ENCODE measurements around the gene IRF2BP2. TPM values are rescaled to one million over a fixed set of nuclear protein-coding genes. Genes with fewer than 3 reads are reported as not detected.

IRF2BP2 gene
- polyA plus RNA-seq, 4 donors, result 42.4 to 195 (median 63.9) TPM

DNA sequence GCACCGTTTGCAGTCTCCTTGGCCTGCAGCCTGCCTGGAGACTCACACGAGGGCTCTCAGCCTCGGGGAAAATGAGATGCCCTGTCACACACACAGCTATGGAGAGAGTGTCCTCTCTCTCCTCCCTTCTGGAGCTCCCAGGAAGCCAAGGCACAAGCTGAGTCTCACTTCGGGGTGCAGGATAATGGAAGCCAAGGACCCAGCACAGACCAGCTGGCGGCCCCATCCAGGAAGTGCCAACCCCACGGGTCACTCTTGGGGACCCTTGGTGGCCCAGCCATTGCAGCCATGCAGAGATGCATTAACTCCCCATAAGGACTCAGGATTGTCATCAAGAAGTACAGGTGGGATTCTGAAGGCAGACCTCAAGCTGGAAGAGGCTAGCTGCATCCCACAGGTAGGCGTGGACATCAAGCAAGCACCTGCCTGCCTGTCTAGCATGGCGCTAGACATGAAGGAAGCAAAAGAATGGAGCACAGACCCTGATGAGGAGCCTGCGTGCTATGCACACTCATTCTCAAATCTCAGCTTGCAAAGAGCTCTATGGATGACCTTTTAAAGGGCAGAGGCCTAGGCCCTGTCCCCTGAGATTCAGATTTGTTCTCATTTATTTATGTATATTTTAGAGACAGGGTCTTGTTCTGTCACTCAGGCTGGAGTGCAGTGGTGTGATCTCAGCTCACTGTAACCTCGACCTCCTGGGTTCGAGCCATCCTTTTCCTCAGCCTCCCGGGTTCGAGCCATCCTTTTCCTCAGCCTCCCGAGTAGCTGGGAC, 49.9 kb downstream of the IRF2BP2 start:
- no peaks in the 10 kb centered on the region for H3K36me3 ChIP-seq (ENCODE audit: control insufficient read depth in 3 of 3, insufficient read depth in 2 of 3, low read depth in 1 of 3, low read length in 3 of 3)
- WGBS, 3 donors, result 90 to 94% (median 92%) methylated on average over 14 of the region's 14 CpGs
- H3K9me3 ChIP-seq (ENCODE audit: control insufficient read depth in 2 of 2, insufficient read depth in 1 of 2, low read depth in 1 of 2, low read length in 1 of 2), result no peaks in the 10 kb centered on the region
- H3K4me3 ChIP-seq (ENCODE audit: low read depth in 1 of 3, low read length in 3 of 3), result no peak overlapping the region
- H3K4me1 ChIP-seq (ENCODE audit: control insufficient read depth in 3 of 3, insufficient read depth in 2 of 3, low read depth in 1 of 3, low read length in 2 of 3), result peaks cover 0 to 13% (median 0%) of the 10 kb centered on the region in 3 donors
- H3K27me3 ChIP-seq (ENCODE audit: control insufficient read depth in 3 of 3, insufficient read depth in 3 of 3, low read length in 3 of 3), result no peaks in the 10 kb centered on the region
- no peak for FAIRE-seq
- no peak for DNase-seq
- H3K27ac ChIP-seq (ENCODE audit: low read depth in 1 of 3, low read length in 2 of 3), result no peak overlapping the region

DNA sequence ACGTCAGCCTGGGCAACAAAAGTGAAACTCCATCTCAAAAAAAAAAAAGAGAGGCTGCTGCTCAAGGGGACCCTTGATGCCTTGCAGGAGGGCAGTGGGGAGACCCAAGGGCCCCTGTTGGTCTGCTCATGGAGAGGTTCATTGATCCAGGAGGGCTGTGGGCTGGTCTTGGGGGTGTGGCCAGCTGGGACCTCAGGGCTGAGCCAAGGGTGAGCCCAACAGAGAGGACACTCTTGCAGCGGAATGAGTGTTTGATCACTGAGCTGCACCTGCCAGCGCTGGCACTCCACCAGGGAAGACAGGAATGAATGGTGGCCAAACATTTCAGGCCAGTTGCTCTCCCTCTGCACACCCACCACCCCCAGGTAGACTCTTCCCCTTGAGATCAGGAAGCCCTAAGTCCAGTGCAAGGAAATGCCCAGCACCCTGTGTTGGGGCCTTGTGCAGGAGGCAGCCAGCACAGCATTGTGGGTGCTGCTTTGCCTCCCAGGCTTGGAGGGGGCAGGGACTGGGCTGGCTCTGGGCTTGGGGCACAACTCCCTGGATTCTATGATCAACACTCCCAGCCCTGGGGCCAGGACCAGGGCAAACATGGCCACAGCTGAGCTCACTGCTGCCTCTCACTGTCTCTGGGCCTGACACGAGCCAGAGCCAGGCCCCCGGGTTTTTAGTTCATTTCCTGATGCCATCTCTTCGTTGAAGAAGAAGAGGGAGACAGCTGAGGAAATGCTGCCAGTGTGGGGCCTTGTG, 50.7 kb downstream of the IRF2BP2 start:
- FAIRE-seq (no peak), DNase-seq (no peak)
- Histone ChIP-seq H3K4me1 (ENCODE audit: control insufficient read depth in 3 of 3, insufficient read depth in 2 of 3, low read depth in 1 of 3, low read length in 2 of 3) (peaks cover 0 to 11% (median 0%) of the 10 kb centered on the region in 3 donors), H3K4me3 (ENCODE audit: low read depth in 1 of 3, low read length in 3 of 3) (no peak overlapping the region), H3K36me3 (ENCODE audit: control insufficient read depth in 3 of 3, insufficient read depth in 2 of 3, low read depth in 1 of 3, low read length in 3 of 3) (no peaks in the 10 kb centered on the region), H3K27ac (ENCODE audit: low read depth in 1 of 3, low read length in 2 of 3) (no peak overlapping the region), H3K27me3 (ENCODE audit: control insufficient read depth in 3 of 3, insufficient read depth in 3 of 3, low read length in 3 of 3) (no peaks in the 10 kb centered on the region), H3K9me3 (ENCODE audit: control insufficient read depth in 2 of 2, insufficient read depth in 1 of 2, low read depth in 1 of 2, low read length in 1 of 2) (no peaks in the 10 kb centered on the region)
- WGBS, 3 donors, result 70 to 78% (median 78%) methylated on average over 6 of the region's 6 CpGs

DNA sequence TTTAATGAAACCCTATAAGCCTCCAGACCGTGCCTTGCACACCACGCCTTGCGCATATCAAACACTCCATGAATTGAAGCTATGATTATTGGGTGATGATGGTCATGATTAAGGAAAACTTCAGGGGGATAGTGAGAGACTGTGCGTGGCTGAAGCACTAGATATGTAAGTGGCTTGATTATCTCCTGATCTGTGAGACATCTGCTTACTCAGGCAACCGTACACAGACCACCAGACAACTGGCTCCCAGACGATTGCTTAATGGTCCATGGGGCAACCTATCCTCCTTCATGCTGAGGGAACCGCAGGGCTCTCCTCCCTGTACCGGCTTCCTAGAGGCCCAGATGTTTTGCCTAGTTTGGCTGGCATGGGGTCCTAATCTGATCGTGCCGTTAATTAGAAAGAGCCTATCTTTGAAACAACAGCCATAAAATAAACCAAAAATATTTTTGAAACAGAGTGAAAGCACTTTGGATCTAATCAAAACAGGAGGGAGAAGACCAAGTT, 51.6 kb downstream of the IRF2BP2 start:
- no peaks in the 10 kb centered on the region for H3K36me3 ChIP-seq (ENCODE audit: control insufficient read depth in 3 of 3, insufficient read depth in 2 of 3, low read depth in 1 of 3, low read length in 3 of 3)
- WGBS, 3 donors, result 70 to 87% (median 74%) methylated on average over 10 of the region's 10 CpGs
- H3K4me1 ChIP-seq (ENCODE audit: control insufficient read depth in 3 of 3, insufficient read depth in 2 of 3, low read depth in 1 of 3, low read length in 2 of 3), result peaks cover 0 to 19% (median 0%) of the 10 kb centered on the region in 3 donors
- H3K27me3 ChIP-seq (ENCODE audit: control insufficient read depth in 3 of 3, insufficient read depth in 3 of 3, low read length in 3 of 3), result no peaks in the 10 kb centered on the region
- no peak overlapping the region for H3K27ac ChIP-seq (ENCODE audit: low read depth in 1 of 3, low read length in 2 of 3)
- DNase-seq (no peak), FAIRE-seq (no peak)
- no peaks in the 10 kb centered on the region for H3K9me3 ChIP-seq (ENCODE audit: control insufficient read depth in 2 of 2, insufficient read depth in 1 of 2, low read depth in 1 of 2, low read length in 1 of 2)
- H3K4me3 ChIP-seq (ENCODE audit: low read depth in 1 of 3, low read length in 3 of 3), result no peak overlapping the region

DNA sequence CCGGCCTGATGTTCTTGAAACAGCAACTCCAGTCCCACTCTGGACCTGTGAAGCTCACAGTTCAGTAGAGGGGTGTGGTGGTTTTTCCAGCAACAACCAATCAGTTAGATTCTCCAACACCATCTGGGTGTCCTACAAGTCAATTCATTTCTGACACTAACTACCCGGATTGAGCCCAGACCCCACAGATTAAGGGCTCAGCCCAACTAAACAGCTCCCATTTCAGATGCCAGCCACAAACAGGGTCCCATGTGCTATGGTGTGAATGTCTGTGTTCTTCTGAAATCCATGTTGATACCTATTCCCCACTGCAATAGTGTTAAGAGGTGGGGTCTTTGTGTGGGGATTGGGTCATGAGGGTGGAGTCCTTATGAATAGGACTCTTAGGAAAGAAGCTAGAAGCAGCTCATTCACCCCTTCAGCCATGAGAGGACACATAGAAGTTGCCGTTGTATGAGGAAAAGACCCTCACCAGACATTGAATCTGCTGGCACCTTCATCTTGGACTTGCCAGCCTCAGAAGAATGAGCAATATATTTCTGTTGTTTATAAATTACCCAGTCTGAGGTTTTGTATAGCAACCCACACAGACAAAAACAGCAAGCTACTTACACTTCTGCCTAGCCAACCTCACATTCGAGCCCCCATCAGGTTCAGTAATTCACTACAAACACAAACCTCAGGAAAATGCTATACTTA, 53.6 kb downstream of the IRF2BP2 start:
- DNase-seq, result no peak
- FAIRE-seq, result no peak
- Histone ChIP-seq H3K4me1 (ENCODE audit: control insufficient read depth in 3 of 3, insufficient read depth in 2 of 3, low read depth in 1 of 3, low read length in 2 of 3) (peaks cover 0 to 21% (median 0%) of the 10 kb centered on the region in 3 donors), H3K4me3 (ENCODE audit: low read depth in 1 of 3, low read length in 3 of 3) (no peak overlapping the region), H3K9me3 (ENCODE audit: control insufficient read depth in 2 of 2, insufficient read depth in 1 of 2, low read depth in 1 of 2, low read length in 1 of 2) (no peaks in the 10 kb centered on the region), H3K27ac (ENCODE audit: low read depth in 1 of 3, low read length in 2 of 3) (no peak overlapping the region), H3K36me3 (ENCODE audit: control insufficient read depth in 3 of 3, insufficient read depth in 2 of 3, low read depth in 1 of 3, low read length in 3 of 3) (no peaks in the 10 kb centered on the region), H3K27me3 (ENCODE audit: control insufficient read depth in 3 of 3, insufficient read depth in 3 of 3, low read length in 3 of 3) (no peaks in the 10 kb centered on the region)
- WGBS, 3 donors, result 88 to 99% (median 90%) methylated on average over 4 of the region's 4 CpGs

- 91 to 95% (median 92%) methylated on average over 10 of the region's 10 CpGs for WGBS, 3 donors
- H3K27me3 ChIP-seq (ENCODE audit: control insufficient read depth in 3 of 3, insufficient read depth in 3 of 3, low read length in 3 of 3), result no peaks in the 10 kb centered on the region
- no peak overlapping the region for H3K27ac ChIP-seq (ENCODE audit: low read depth in 1 of 3, low read length in 2 of 3)
- H3K36me3 ChIP-seq (ENCODE audit: control insufficient read depth in 3 of 3, insufficient read depth in 2 of 3, low read depth in 1 of 3, low read length in 3 of 3), result no peaks in the 10 kb centered on the region
- DNase-seq, result no peak
- H3K9me3 ChIP-seq (ENCODE audit: control insufficient read depth in 2 of 2, insufficient read depth in 1 of 2, low read depth in 1 of 2, low read length in 1 of 2), result no peaks in the 10 kb centered on the region
- FAIRE-seq, result no peak
- peaks cover 0 to 15% (median 0%) of the 10 kb centered on the region in 3 donors for H3K4me1 ChIP-seq (ENCODE audit: control insufficient read depth in 3 of 3, insufficient read depth in 2 of 3, low read depth in 1 of 3, low read length in 2 of 3)
- H3K4me3 ChIP-seq (ENCODE audit: low read depth in 1 of 3, low read length in 3 of 3), result no peak overlapping the region
These were observed 54.5 kb downstream of the IRF2BP2 start for GRCh38 chr1:234555390-234556024.

DNA sequence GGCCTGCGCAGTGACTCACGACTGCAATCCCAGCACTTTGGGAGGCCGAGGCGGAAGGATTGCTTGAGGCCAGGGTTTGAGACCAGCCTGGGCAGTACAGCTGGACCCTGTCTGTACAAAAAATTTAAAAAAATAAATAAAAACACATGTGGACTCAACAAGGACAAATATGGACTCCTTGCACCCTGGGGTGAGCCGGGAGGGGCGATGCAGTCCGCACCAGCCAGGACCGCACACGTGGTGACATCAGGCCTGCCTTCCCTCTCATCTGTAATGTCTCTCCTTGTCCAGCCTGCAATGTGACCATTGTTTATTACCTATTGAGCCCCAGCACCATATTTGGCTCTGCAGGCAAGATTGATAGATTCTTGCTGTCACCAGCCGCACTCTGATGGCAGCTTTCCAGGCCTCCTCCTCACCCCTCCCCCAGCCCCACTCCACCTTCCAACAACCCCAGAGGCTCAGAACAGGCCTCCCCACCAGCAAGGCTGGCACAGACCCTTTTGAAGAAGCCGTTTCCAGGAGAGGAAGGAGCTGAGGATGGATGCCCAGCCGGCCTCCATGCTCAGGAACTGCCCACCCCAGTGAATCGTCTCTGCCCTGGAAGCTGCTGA, 55.2 kb downstream of the IRF2BP2 start:
- FAIRE-seq (no peak), DNase-seq (no peak)
- no peak overlapping the region for H3K4me3 ChIP-seq (ENCODE audit: low read depth in 1 of 3, low read length in 3 of 3)
- H3K9me3 ChIP-seq (ENCODE audit: control insufficient read depth in 2 of 2, insufficient read depth in 1 of 2, low read depth in 1 of 2, low read length in 1 of 2), result no peaks in the 10 kb centered on the region
- H3K27me3 ChIP-seq (ENCODE audit: control insufficient read depth in 3 of 3, insufficient read depth in 3 of 3, low read length in 3 of 3), result no peaks in the 10 kb centered on the region
- H3K27ac ChIP-seq (ENCODE audit: low read depth in 1 of 3, low read length in 2 of 3), result peak overlapping the region in 1 of 3 donors; percentile 83
- WGBS, 3 donors, result 79 to 89% (median 88%) methylated on average over 13 of the region's 13 CpGs
- H3K36me3 ChIP-seq (ENCODE audit: control insufficient read depth in 3 of 3, insufficient read depth in 2 of 3, low read depth in 1 of 3, low read length in 3 of 3), result no peaks in the 10 kb centered on the region
- peaks cover 0 to 15% (median 0%) of the 10 kb centered on the region in 3 donors for H3K4me1 ChIP-seq (ENCODE audit: control insufficient read depth in 3 of 3, insufficient read depth in 2 of 3, low read depth in 1 of 3, low read length in 2 of 3)
